ENCODE data around the gene MRTO4. TPM values are rescaled to one million over a fixed set of nuclear protein-coding genes. Genes with fewer than 3 reads are reported as not detected.

MRTO4 gene
- total and polyA plus RNA-seq, 10 of the 15 experiments (the other 5 are each of a cell fraction or from before 2014, with no cell fraction given): 43.5 to 99.5 (median 69.7) TPM

- intact Hi-C loops (cut with micrococcal nuclease; ENCODE audit: unreplicated experiment): loop anchor here (1.0 to 10.0 kb wide), 2 partner anchors 41 to 255 kb away; partner anchors contain the start of genes EMC1, IFFO2 and MRTO4
- Histone ChIP-seq H3K4me1 (ENCODE audit: control insufficient read depth, insufficient read depth, low read length) (peaks cover 12% of the 10 kb centered on the region), H3K4me2 (ENCODE audit: control insufficient read depth, insufficient read depth) (peak within 1 kb of the TSS; percentile 97), H3K9me3 (replicated peaks; ENCODE audit: control insufficient read depth, insufficient read depth, low read length) (no peaks in the 10 kb centered on the region), H4K20me1 (ENCODE audit: control insufficient read depth, insufficient read depth) (no peaks in the 10 kb centered on the region; the same call in 1 of the 2 replicates), H2AFZ (ENCODE audit: control insufficient read depth, low read depth, low read length) (peak within 1 kb of the TSS; percentile 94), H3K4me3 (peak within 1 kb of the TSS; percentile 87), H3K79me2 (ENCODE audit: control insufficient read depth, insufficient read depth, low read length) (peaks cover 83% of the 10 kb centered on the region), H3K36me3 (ENCODE audit: control insufficient read depth in 2 of 2, insufficient read depth in 2 of 2, low read length in 1 of 2) (no peaks in the 10 kb centered on the region), H3K27me3 (replicated peaks in 1 of 2; ENCODE audit: control insufficient read depth in 2 of 2, insufficient read depth in 2 of 2, low read length in 1 of 2) (no peaks in the 10 kb centered on the region), H3K9ac (ENCODE audit: control insufficient read depth, insufficient read depth, low read length) (peak within 1 kb of the TSS; percentile 91), H3K27ac (ENCODE audit: control insufficient read depth, insufficient read depth) (peak within 1 kb of the TSS; percentile 95)
- in situ Hi-C loops (cut with MboI): no loop called here
- SMC1A ChIA-PET (ENCODE audit: uncharacterized antibody, unreplicated experiment): interaction anchor here (0.9 to 2.0 kb wide), 5 partner anchors 10 to 44 kb away, joined by 3 to 5 read pairs (median 4); no protein-coding TSS in a partner anchor
- peak; percentile 88 for DNase-seq (ENCODE audit: low read depth, low spot score)
- POLR2A ChIA-PET: interaction anchor here (0.6 to 1.9 kb wide), 6 partner anchors 10 to 258 kb away, joined by 3 to 7 read pairs (median 6); no protein-coding TSS in a partner anchor
- peak; percentile 91 for ATAC-seq
- CTCF ChIA-PET: interaction anchor here (0.6 to 4.2 kb wide), 6 partner anchors 30 to 297 kb away, joined by 3 to 17 read pairs (median 4); partner anchors contain the start of gene IFFO2
- WGBS (ENCODE audit: insufficient coverage, insufficient replicate concordance, low lambda C conversion rate, missing lambda C conversion rate): under 1% methylated on average over 59 of the region's 80 CpGs
- peak; percentile 81 for FAIRE-seq
- RAD21 ChIA-PET (ENCODE audit: unreplicated experiment): interaction anchor here (1.0 to 1.8 kb wide), 2 partner anchors 31 to 41 kb away, joined by 3 to 4 read pairs; no protein-coding TSS in a partner anchor
- no TSS peak for BruUV-seq (replicated peaks)
- TF ChIP-seq USF1 (IDR thresholded peaks at IDR 0.05; ENCODE audit: borderline replicate concordance, extremely low read length, insufficient read depth, low read depth, low read length) (no peak), ZBED1 (IDR thresholded peaks at IDR 0.05; ENCODE audit: borderline replicate concordance) (peak; percentile 65; the same call in 1 of the 2 replicates), PKNOX1 (IDR thresholded peaks at IDR 0.05) (no peak; the same call in 1 of the 2 replicates), E2F4 (IDR thresholded peaks at IDR 0.05; ENCODE audit: low read depth, low read length) (no peak), DPF2 (IDR thresholded peaks at IDR 0.05) (peak; percentile 71), IKZF1 (conservative IDR thresholded peaks at IDR 0.05) (peak; percentile 89), ZNF687 (IDR thresholded peaks at IDR 0.05) (peak; percentile 97), HDAC2 (IDR thresholded peaks at IDR 0.05) (no peak), NFYB (IDR thresholded peaks at IDR 0.05; ENCODE audit: insufficient read depth, low read depth, low read length) (0 out of 2 replicates have a peak, but pooled peaks have one; percentile 19), TCF12 (IDR thresholded peaks at IDR 0.05; ENCODE audit: low read depth, low read length) (peak; percentile 17; the same call in 1 of the 2 replicates), SP1 (IDR thresholded peaks at IDR 0.05; ENCODE audit: low read depth, low read length) (peak; percentile 39), BMI1 (IDR thresholded peaks at IDR 0.05; ENCODE audit: borderline replicate concordance) (no peak), ELK1 (IDR thresholded peaks at IDR 0.05; ENCODE audit: low read depth, low read length) (peak; percentile 95), CHD2 (IDR thresholded peaks at IDR 0.05; ENCODE audit: borderline replicate concordance, low read depth, low read length) (peak; percentile 10; the same call in 1 of the 2 replicates)
Observed at GRCh38 chr1:19209990-19210771, 41.4 kb upstream of the MRTO4 start, which contains the start of gene UBR4. TSS of gene UBR4 (minus strand) at chr1:19210266. CDS start at chr1:19210248, 18 bp downstream.

Measured in GM12878 (cell line).